HUES6 (cell line): Measurements from ENCODE around the gene AUP1.
A peak's percentile ranks its signal among the peaks of the same experiment; 100 is the strongest.

Experiments
- H3K27ac ChIP-seq: 2 replicates; pipeline ENCODE4 v1.7.0; 2013; ENCODE audit warnings: low read depth, mild to moderate bottlenecking, low read length, inconsistent platforms
- H3K27me3 ChIP-seq: 2 replicates; pipeline ENCODE4 v1.6.1; 2013; ENCODE audit warnings: low read length; ENCODE audit not compliant: control insufficient read depth, insufficient read depth
- H3K36me3 ChIP-seq: 2 replicates; pipeline ENCODE4 v1.6.1; 2013; ENCODE audit warnings: low read length; ENCODE audit not compliant: control insufficient read depth, insufficient read depth
- H3K4me1 ChIP-seq: 2 replicates; pipeline ENCODE4 v1.6.1; 2013; ENCODE audit warnings: low read length; ENCODE audit not compliant: control insufficient read depth, insufficient read depth
- H3K4me3 ChIP-seq: 2 replicates; pipeline ENCODE4 v1.5.1; 2013; ENCODE audit warnings: low read depth, low read length
- H3K9ac ChIP-seq: one replicate; pipeline ENCODE4 v1.6.1; 2013; ENCODE audit warnings: mild to moderate bottlenecking, low read length
- H3K9me3 ChIP-seq: 2 replicates; pipeline ENCODE4 v1.6.1; 2013; ENCODE audit warnings: low read depth, low read length; ENCODE audit not compliant: control insufficient read depth, insufficient read depth

AUP1 gene

GRCh38 chr2:74507926-74508520 is 21.5 kb downstream of the AUP1 start:
- H3K27ac ChIP-seq = peak overlapping the region; percentile 96; the same call in 1 of the 2 replicates
- H3K9me3 ChIP-seq = no peaks in the 10 kb centered on the region
- peak overlapping the region; percentile 97 for H3K9ac ChIP-seq
- H3K27me3 ChIP-seq = peaks cover 70% of the 10 kb centered on the region
- H3K4me3 ChIP-seq = peak overlapping the region; percentile 97
- H3K4me1 ChIP-seq = peaks cover 22% of the 10 kb centered on the region
- peaks cover 10% of the 10 kb centered on the region for H3K36me3 ChIP-seq

GRCh38 chr2:74507145-74507925 is 22.2 kb downstream of the AUP1 start, which contains the start of gene PCGF1:
Gene PCGF1, minus strand, starts transcription at chr2:74507695. Its CDS starts 27 bp downstream, at chr2:74507668.
- no peaks in the 10 kb centered on the region for H3K9me3 ChIP-seq
- H3K27me3 ChIP-seq = peaks cover 70% of the 10 kb centered on the region
- H3K9ac ChIP-seq = peak within 1 kb of the TSS; percentile 97
- H3K4me1 ChIP-seq = peaks cover 23% of the 10 kb centered on the region
- peak within 1 kb of the TSS; percentile 96 for H3K27ac ChIP-seq
- peak within 1 kb of the TSS; percentile 97 for H3K4me3 ChIP-seq
- peaks cover 10% of the 10 kb centered on the region for H3K36me3 ChIP-seq

DNA sequence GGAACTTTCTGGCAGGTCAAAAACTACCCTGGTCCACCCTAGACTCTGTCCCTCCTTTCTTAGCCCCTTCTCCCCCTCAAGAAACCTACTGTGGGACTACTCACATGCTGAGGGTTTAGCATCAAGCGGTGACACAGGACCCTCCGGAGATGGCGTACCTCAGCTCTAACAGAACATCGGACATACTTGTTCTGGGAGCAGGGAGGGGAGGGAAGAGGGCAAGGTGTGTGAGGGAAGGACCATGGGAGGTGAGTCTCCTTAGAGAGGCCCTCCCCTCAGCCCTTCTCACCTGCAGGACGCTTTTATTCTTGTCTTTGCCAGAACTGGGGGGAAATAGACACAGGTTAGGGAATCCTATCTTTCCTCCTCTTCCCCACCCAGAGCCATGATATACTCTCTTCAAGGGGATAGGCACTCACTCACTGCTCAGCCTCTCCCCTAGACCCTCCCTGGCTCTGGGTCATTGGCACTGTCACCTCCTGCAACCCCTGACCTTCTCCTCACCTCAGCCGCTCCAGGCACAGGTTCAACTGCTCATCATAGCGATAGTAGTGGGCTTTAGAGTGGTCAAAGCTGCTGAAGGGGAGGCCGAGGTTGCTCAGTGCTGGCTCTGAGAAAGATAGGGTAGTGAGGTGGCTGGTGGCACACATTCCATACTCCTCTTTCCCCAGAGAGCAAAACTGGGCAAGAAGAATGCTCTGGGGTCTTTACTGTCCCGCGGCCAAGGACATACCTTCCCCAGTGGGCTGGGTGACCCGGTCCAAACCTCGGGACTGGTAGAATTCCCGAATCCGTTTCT is 23.9 kb downstream of the AUP1 start:
- Histone ChIP-seq H3K36me3 (peaks cover 10% of the 10 kb centered on the region), H3K27ac (no peak overlapping the region), H3K4me3 (no peak overlapping the region), H3K9ac (no peak overlapping the region), H3K27me3 (peaks cover 70% of the 10 kb centered on the region), H3K4me1 (peaks cover 36% of the 10 kb centered on the region), H3K9me3 (no peaks in the 10 kb centered on the region)

DNA sequence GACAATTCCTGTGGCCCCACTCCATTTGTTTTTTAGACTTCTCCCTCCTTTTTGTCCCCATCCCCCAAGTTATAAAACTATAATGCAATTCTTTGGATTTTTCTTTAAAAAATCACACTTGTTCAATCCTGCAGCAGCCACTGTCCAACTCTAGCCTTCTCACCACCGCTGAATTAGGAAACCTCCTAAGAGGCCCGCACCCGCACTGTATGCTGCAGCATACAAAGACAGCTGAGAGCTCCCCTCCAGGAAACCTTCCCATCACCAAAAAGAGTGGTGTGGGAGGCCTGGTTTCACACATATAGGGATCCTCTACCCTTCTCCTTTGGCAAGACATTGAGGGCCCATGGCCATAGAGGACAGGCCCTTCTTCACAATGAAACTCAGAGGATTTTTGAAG is 24.9 kb downstream of the AUP1 start:
- H3K36me3 ChIP-seq = peaks cover 10% of the 10 kb centered on the region
- H3K27me3 ChIP-seq = peaks cover 70% of the 10 kb centered on the region
- H3K9me3 ChIP-seq = no peaks in the 10 kb centered on the region
- H3K4me3 ChIP-seq = no peak overlapping the region; the same call in 1 of the 2 replicates
- H3K4me1 ChIP-seq = peaks cover 46% of the 10 kb centered on the region
- no peak overlapping the region for H3K27ac ChIP-seq
- no peak overlapping the region for H3K9ac ChIP-seq

- no peak overlapping the region; the same call in 1 of the 2 replicates for H3K27ac ChIP-seq
- H3K36me3 ChIP-seq = peaks cover 10% of the 10 kb centered on the region
- H3K27me3 ChIP-seq = peaks cover 71% of the 10 kb centered on the region
- peak overlapping the region; percentile 69 for H3K9ac ChIP-seq
- peak overlapping the region; percentile 72 for H3K4me3 ChIP-seq
- H3K9me3 ChIP-seq = no peaks in the 10 kb centered on the region
- H3K4me1 ChIP-seq = peaks cover 49% of the 10 kb centered on the region
These were observed 25.7 kb downstream of the AUP1 start for GRCh38 chr2:74503506-74504475.

DNA sequence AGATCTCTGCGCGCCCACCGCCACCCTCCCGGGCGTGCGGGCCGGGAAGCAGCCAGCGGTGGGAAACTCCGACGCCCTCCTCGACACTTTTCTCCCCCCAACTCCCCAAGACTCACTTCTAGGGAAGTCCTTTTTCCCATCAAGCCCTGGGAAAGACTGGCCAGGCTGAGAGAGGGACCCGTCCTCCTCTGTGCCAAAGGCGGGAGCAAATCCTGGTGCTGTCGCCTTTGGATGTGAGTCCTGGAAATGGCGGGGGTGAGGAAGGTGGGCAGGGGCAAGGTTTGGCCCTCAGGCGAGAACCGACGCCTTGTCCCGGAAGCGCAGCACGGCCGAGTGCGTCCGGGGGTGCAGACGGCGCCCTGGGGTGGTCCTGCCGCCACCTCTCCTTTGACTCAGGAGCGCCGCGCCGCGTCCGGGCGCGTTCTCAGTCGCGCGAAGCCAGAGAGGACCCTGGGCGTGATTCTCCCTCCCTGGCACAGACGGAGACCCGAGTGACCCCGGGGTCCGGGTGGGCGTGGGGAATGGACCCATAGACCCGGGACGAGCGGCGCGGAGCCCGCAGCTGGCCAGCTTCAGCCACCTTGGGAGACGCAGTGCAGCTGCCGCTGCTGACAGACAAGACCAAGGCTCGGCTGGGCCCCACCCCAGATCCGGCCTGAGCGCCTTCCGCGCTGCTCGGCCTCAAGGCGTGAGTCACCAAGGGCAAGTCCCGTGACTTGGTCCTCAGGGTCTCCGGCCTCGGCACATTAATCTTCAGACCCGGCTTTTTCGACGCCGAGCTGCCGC is 26.6 kb downstream of the AUP1 start:
- Histone ChIP-seq H3K4me1 (peaks cover 51% of the 10 kb centered on the region), H3K27me3 (peaks cover 76% of the 10 kb centered on the region), H3K9ac (peak overlapping the region; percentile 70), H3K27ac (no peak overlapping the region; the same call in 1 of the 2 replicates), H3K4me3 (peak overlapping the region; percentile 72), H3K36me3 (peaks cover 10% of the 10 kb centered on the region), H3K9me3 (no peaks in the 10 kb centered on the region)

GRCh38 chr2:74502147-74502719 is 27.3 kb downstream of the AUP1 start:
- H3K27ac ChIP-seq = no peak overlapping the region
- H3K4me3 ChIP-seq = peak overlapping the region; percentile 72
- peaks cover 54% of the 10 kb centered on the region for H3K4me1 ChIP-seq
- H3K27me3 ChIP-seq = peaks cover 82% of the 10 kb centered on the region
- H3K9ac ChIP-seq = peak overlapping the region; percentile 70
- no peaks in the 10 kb centered on the region for H3K9me3 ChIP-seq
- peaks cover 10% of the 10 kb centered on the region for H3K36me3 ChIP-seq

DNA sequence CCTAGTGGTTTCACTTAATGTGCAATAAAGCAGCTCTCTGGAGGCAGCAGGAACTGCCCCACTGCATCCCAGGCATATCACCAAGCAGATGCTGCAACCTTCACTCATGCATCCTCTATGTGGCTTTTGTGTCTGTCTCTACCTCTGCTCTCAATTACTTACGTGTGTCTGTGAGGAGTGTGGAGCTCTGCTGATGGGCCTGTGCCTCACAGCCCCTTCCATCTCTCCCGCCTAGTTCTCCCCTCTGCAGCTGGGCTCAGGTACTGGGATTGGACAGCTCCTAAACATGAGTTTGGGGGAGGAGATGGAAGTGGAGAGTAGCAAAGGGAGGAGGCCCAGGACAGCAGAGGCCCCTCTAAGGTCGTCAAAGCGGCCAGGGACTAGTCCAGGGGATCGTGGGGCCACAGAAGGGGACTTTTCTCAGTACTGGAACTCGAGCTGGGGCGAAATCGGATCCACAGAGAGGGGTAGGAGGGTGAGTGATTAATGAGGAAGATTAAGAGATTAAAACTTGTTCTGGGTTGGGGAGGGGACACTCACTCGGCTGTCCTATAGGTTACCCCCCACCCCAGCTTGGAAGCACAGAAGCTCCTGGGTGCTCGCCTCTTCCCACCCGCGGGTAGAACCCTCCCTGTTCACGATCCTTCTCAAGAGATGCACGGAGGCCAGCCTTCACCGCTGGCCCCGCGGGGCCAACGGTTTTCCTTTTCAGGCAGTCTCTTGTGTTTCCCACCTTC is 28.0 kb downstream of the AUP1 start:
- peak overlapping the region; percentile 4; the same call in 1 of the 2 replicates for H3K4me3 ChIP-seq
- peaks cover 49% of the 10 kb centered on the region for H3K4me1 ChIP-seq
- H3K27ac ChIP-seq = no peak overlapping the region
- no peaks in the 10 kb centered on the region for H3K9me3 ChIP-seq
- peaks cover 90% of the 10 kb centered on the region for H3K27me3 ChIP-seq
- peaks cover 10% of the 10 kb centered on the region for H3K36me3 ChIP-seq
- no peak overlapping the region for H3K9ac ChIP-seq

DNA sequence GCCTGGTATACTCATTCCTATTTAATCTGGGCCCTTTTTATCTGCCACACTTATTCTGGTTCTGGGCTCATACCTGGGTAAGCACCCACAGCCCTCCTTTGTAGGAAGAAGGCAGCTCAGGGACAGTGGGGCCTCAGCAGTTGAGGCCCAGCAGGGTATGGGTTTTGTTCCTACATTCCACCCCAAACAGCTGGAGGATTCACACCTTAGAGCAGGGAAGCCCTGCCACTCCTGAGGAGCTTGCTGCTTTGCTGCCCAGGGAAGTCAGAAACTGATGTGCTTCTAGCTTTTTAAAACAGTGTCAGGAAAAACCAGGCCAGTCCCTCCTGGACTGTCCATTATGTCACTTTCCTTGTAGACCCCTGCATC is 28.9 kb downstream of the AUP1 start:
- no peak overlapping the region for H3K27ac ChIP-seq
- peaks cover 48% of the 10 kb centered on the region for H3K4me1 ChIP-seq
- no peak overlapping the region for H3K9ac ChIP-seq
- H3K4me3 ChIP-seq = no peak overlapping the region
- no peaks in the 10 kb centered on the region for H3K9me3 ChIP-seq
- H3K27me3 ChIP-seq = peaks cover 96% of the 10 kb centered on the region
- H3K36me3 ChIP-seq = peaks cover 5% of the 10 kb centered on the region; the same call in 1 of the 2 replicates
